ENCODE measurements around the gene NCAN. TPM values are rescaled to one million over a fixed set of nuclear protein-coding genes. Genes with fewer than 3 reads are reported as not detected.
A peak's percentile ranks its signal among the peaks of the same experiment; 100 is the strongest.

The NCAN gene
- total and polyA plus RNA-seq, 9 of the 15 experiments (the other 6 are each of a cell fraction or from before 2014, with no cell fraction given) = 0.04 TPM; not detected in 8

DNA sequence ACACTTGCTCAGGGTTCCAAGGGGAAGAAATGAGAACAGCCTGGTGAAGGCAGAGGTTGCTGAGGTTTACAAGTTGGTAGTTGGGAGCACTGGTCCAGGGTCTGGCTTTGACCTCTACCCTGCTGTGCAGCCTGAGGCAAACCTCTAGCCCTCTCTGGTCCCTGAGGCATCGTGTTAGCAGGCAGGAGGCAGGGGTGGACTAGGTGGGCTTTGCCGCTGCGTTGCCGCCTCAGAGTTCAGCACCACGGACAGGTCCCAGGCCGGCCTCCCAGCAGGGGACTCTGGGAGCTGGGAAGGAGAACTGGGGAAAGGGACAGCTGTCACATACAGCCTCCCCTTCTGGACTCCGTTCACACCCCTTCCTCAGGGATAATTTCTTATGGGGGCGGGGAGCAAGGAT lies 3.1 kb downstream of the NCAN start:
- WGBS (ENCODE audit: insufficient coverage, low coverage, missing lambda C conversion rate) = 0% methylated on average over 8 of the region's 8 CpGs
- H3K27me3 ChIP-seq (ENCODE audit: control insufficient read depth in 2 of 2, insufficient read depth in 2 of 2, low read length in 2 of 2) = peaks cover 13 to 45% of the 10 kb centered on the region in 2 experiments
- FAIRE-seq = peak; percentile 86
- TF ChIP-seq ERF (CRISPR knock-in tag; IDR thresholded peaks at IDR 0.05) (no peak), KDM4B (IDR thresholded peaks at IDR 0.05; ENCODE audit: borderline replicate concordance in 2 of 2, low read depth in 1 of 2) (no peak), POLR2G (IDR thresholded peaks at IDR 0.05; ENCODE audit: low read depth, low read length) (no peak), MEF2A (IDR thresholded peaks at IDR 0.05; ENCODE audit: control insufficient read depth, low read depth, low read length) (no peak), ZFP1 (CRISPR knock-in tag; IDR thresholded peaks at IDR 0.05) (no peak), TAF7 (tag; IDR thresholded peaks at IDR 0.05) (no peak), ZNF79 (CRISPR knock-in tag; IDR thresholded peaks at IDR 0.05; ENCODE audit: low read depth) (no peak), ZBTB1 (CRISPR knock-in tag; IDR thresholded peaks at IDR 0.05; ENCODE audit: borderline replicate concordance, low read depth) (no peak), TEAD1 (CRISPR knock-in tag; IDR thresholded peaks at IDR 0.05) (0 out of 4 replicates have a peak, but pooled peaks of 1 of the 2 experiments have one; percentile 23), ZNF224 (CRISPR knock-in tag; IDR thresholded peaks at IDR 0.05) (no peak), C11orf30 (IDR thresholded peaks at IDR 0.05; ENCODE audit: low read depth) (no peak), HMGN3 (IDR thresholded peaks at IDR 0.05; ENCODE audit: borderline replicate concordance, extremely low read depth, insufficient read length, low read depth, low read length) (no peak), CBFA2T3 (IDR thresholded peaks at IDR 0.05) (no peak), CREM (IDR thresholded peaks at IDR 0.05; ENCODE audit: low read depth) (peak; percentile 29; the same call in 1 of the 2 replicates)
- TF ChIP-seq, protein P1, sequence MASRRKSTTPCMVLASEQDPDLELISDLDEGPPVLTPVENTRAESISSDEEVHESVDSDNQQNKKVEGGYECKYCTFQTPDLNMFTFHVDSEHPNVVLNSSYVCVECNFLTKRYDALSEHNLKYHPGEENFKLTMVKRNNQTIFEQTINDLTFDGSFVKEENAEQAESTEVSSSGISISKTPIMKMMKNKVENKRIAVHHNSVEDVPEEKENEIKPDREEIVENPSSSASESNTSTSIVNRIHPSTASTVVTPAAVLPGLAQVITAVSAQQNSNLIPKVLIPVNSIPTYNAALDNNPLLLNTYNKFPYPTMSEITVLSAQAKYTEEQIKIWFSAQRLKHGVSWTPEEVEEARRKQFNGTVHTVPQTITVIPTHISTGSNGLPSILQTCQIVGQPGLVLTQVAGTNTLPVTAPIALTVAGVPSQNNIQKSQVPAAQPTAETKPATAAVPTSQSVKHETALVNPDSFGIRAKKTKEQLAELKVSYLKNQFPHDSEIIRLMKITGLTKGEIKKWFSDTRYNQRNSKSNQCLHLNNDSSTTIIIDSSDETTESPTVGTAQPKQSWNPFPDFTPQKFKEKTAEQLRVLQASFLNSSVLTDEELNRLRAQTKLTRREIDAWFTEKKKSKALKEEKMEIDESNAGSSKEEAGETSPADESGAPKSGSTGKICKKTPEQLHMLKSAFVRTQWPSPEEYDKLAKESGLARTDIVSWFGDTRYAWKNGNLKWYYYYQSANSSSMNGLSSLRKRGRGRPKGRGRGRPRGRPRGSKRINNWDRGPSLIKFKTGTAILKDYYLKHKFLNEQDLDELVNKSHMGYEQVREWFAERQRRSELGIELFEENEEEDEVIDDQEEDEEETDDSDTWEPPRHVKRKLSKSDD (conservative IDR thresholded peaks at IDR 0.05; ENCODE audit: low read length) = no peak
- TF ChIP-seq, protein P2, sequence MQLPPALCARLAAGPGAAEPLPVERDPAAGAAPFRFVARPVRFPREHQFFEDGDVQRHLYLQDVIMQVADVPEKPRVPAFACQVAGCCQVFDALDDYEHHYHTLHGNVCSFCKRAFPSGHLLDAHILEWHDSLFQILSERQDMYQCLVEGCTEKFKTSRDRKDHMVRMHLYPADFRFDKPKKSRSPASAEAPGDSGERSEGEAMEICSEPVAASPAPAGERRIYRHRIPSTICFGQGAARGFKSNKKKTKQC (CRISPR knock-in tag; IDR thresholded peaks at IDR 0.05) = peak; percentile 83
- TF ChIP-seq, protein P3, sequence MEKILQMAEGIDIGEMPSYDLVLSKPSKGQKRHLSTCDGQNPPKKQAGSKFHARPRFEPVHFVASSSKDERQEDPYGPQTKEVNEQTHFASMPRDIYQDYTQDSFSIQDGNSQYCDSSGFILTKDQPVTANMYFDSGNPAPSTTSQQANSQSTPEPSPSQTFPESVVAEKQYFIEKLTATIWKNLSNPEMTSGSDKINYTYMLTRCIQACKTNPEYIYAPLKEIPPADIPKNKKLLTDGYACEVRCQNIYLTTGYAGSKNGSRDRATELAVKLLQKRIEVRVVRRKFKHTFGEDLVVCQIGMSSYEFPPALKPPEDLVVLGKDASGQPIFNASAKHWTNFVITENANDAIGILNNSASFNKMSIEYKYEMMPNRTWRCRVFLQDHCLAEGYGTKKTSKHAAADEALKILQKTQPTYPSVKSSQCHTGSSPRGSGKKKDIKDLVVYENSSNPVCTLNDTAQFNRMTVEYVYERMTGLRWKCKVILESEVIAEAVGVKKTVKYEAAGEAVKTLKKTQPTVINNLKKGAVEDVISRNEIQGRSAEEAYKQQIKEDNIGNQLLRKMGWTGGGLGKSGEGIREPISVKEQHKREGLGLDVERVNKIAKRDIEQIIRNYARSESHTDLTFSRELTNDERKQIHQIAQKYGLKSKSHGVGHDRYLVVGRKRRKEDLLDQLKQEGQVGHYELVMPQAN (IDR thresholded peaks at IDR 0.05; ENCODE audit: borderline replicate concordance) = no peak

More for the DNA sequence above, 3.1 kb downstream of the NCAN start:
- Histone ChIP-seq H3K79me2 (ENCODE audit: control insufficient read depth, insufficient read depth, low read length) (no peaks in the 10 kb centered on the region), H3K27ac (ENCODE audit: extremely low read depth, low read depth, low read length) (no peak overlapping the region), H2AFZ (ENCODE audit: low read depth, low read length) (no peak overlapping the region), H3K4me3 (no peak overlapping the region), H3K4me1 (replicated peaks in 1 of 2; ENCODE audit: control insufficient read depth in 2 of 2, insufficient read depth in 2 of 2, low read length in 2 of 2) (peaks cover 0 to 14% of the 10 kb centered on the region in 2 experiments; a peak in 1 of 5 replicates), H3K4me2 (ENCODE audit: insufficient read depth, low read length) (no peak overlapping the region), H4K20me1 (replicated peaks; ENCODE audit: control insufficient read depth, insufficient read depth, low read length) (no peaks in the 10 kb centered on the region; the same call in 1 of the 2 replicates), H3K9me3 (replicated peaks; ENCODE audit: control insufficient read depth, insufficient read depth, low read depth, low read length) (peaks cover 2% of the 10 kb centered on the region), H3K36me3 (ENCODE audit: control insufficient read depth, insufficient read depth, low read length) (no peaks in the 10 kb centered on the region), H3K9ac (ENCODE audit: insufficient read depth in 1 of 2, low read depth in 2 of 2, low read length in 2 of 2) (no peak overlapping the region), H3K9me1 (ENCODE audit: control insufficient read depth, insufficient read depth, low read length) (peaks cover 3% of the 10 kb centered on the region)
- intact Hi-C loops (cut with micrococcal nuclease) = no loop called here
- BruUV-seq (replicated peaks) = no TSS peak
- in situ Hi-C loops (cut with MboI) = no loop called here
- DNase-seq (ENCODE audit: extremely low read depth in 1 of 4, low spot score in 3 of 4) = peak; percentile 64 to 83 (median 76)
- CTCF ChIA-PET (ENCODE audit: low intra/inter-chr PET ratio) = no interaction called here
- POLR2A ChIA-PET = interaction anchor here (0.6 to 1.7 kb wide), 6 partner anchors 12 to 241 kb away, joined by 3 to 7 read pairs (median 4); partner anchors contain the start of gene NR2C2AP
- peak; percentile 90 for ATAC-seq

Data from K562 (cell line).